Esophagus squamous epithelium (tissue), 4 donors: ENCODE measurements around the gene CABP4.

Experiments used
- POLR2A ChIP-seq, 4 donors: fragments of 450-650 bp; IDR thresholded peaks; one replicate each; pipeline ENCODE4 v1.6.1; 2017; ENCODE audit warnings: antibody characterized with exemption in 4 of 4, mild to moderate bottlenecking in 4 of 4, moderate library complexity in 3 of 4
- TF ChIP-seq, protein P1 (sequence below), 6 experiments: fragments of 450-650 bp in 4 of 6; fragments of 200-600 bp in 2 of 6; sonication (generic) in 2 of 6; IDR thresholded peaks; one replicate each; pipeline ENCODE4 v1.5.1; 2016 to 2019; ENCODE audit warnings: antibody characterized with exemption in 6 of 6, mild to moderate bottlenecking in 4 of 6, moderate library complexity in 4 of 6

DNA sequence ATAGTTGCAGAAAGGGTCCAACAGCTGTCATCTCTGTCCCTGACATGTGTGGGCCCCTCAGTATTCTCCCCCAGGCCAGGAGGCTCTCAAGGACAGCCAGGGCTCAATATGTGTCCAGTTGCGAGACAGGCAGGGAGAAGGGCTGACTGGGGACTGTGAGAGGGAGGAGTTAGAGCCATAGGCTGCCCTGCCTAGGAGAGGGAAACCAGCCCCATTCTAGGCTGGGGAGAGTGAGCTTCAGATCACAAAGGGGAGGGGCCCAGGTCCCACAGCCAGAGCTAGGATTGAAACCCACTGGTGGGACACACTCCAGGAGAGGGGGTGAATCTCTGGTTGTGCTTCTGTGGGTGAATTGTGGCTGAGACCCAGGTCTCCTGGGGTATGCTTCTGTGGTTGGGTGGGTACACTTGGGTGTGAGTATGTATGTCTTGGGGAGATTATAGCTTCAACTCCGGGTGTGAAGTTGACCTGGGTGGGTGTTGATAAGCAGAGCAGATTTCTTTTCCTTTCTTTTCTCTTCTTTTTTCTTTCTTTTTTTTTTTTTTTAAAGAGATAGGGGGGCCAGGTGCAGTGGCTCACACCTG is 41.8 kb upstream of the CABP4 start:
- TF ChIP-seq, protein P1, sequence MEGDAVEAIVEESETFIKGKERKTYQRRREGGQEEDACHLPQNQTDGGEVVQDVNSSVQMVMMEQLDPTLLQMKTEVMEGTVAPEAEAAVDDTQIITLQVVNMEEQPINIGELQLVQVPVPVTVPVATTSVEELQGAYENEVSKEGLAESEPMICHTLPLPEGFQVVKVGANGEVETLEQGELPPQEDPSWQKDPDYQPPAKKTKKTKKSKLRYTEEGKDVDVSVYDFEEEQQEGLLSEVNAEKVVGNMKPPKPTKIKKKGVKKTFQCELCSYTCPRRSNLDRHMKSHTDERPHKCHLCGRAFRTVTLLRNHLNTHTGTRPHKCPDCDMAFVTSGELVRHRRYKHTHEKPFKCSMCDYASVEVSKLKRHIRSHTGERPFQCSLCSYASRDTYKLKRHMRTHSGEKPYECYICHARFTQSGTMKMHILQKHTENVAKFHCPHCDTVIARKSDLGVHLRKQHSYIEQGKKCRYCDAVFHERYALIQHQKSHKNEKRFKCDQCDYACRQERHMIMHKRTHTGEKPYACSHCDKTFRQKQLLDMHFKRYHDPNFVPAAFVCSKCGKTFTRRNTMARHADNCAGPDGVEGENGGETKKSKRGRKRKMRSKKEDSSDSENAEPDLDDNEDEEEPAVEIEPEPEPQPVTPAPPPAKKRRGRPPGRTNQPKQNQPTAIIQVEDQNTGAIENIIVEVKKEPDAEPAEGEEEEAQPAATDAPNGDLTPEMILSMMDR (IDR thresholded peaks at IDR 0.05) = no peak
- TF ChIP-seq POLR2A (IDR thresholded peaks at IDR 0.05) = no peak
